Right lobe of liver (tissue), 4 donors: Measurements from ENCODE around the gene TMPRSS11A.

Source experiments
- POLR2A ChIP-seq: fragments of 450-650 bp; IDR thresholded peaks from one replicate; pipeline ENCODE4 v1.6.1; 2017; ENCODE audit warnings: antibody characterized with exemption, mild to moderate bottlenecking
- TF ChIP-seq, protein P1 (sequence below), 4 donors: fragments of 200-600 bp in 3 of 4; fragments of 450-650 bp in 1 of 4; IDR thresholded peaks; one replicate each; pipeline versions ENCODE4 v1.5.1 to v1.8.0; 2016 to 2022; ENCODE audit warnings: antibody characterized with exemption in 4 of 4, mild to moderate bottlenecking in 2 of 4
- donor health status: DM: no; HTN: no; CAD: no.
- donor health status: DM: no; HTN: no; CAD: no.
- donor health status: DM: no; HTN: yes; CAD: no.

DNA sequence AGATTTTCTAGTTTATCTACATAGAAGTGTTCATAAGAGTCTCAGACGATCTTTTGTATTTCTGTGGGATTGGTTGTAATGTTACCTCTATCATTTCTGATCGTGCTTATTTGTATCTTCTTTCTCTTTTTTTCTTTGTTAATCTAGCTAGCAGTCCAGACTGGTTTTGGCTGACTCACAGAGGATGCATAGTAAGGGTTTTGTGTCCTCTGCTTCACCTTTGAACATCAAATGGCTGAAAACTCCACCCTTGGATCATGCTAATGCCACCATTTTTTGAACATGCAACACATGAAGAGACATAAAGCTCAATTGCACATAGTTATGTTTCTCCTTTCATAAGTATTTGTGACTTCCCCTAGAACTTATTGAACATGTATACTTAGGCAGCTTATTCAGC is 22.8 kb downstream of the TMPRSS11A start:
- TF ChIP-seq, protein P1, sequence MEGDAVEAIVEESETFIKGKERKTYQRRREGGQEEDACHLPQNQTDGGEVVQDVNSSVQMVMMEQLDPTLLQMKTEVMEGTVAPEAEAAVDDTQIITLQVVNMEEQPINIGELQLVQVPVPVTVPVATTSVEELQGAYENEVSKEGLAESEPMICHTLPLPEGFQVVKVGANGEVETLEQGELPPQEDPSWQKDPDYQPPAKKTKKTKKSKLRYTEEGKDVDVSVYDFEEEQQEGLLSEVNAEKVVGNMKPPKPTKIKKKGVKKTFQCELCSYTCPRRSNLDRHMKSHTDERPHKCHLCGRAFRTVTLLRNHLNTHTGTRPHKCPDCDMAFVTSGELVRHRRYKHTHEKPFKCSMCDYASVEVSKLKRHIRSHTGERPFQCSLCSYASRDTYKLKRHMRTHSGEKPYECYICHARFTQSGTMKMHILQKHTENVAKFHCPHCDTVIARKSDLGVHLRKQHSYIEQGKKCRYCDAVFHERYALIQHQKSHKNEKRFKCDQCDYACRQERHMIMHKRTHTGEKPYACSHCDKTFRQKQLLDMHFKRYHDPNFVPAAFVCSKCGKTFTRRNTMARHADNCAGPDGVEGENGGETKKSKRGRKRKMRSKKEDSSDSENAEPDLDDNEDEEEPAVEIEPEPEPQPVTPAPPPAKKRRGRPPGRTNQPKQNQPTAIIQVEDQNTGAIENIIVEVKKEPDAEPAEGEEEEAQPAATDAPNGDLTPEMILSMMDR (IDR thresholded peaks at IDR 0.05), result no peak
- TF ChIP-seq POLR2A, result no peak
